GM18951 (cell line): Measurements from ENCODE around the gene KRR1.
A peak's percentile ranks its signal among the peaks of the same experiment; 100 is the strongest.
"Not testable (repeated sequence)": the region's sequence is repeated elsewhere in the genome, so short reads cannot be mapped to it uniquely, and the experiment has no call there.

ENCODE experiments used
- POLR2A ChIP-seq: IDR thresholded peaks from 4 replicates; pipeline ENCODE4 v1.6.1; 2011; ENCODE audit warnings: mild to moderate bottlenecking; ENCODE audit not compliant: insufficient read length, insufficient read depth; ENCODE audit errors: extremely low read depth
- in situ Hi-C: fragments of 300-500 bp; cut with MboI; formaldehyde crosslinking; loops from one replicate; pipeline ENCODE4 v1.12.0; 2022; ENCODE audit warnings: low sequenced_read_pairs, mixed read lengths, inconsistent platforms; ENCODE audit not compliant: unreplicated experiment

The KRR1 gene

GRCh38 chr12:75481013-75481705 lies 30.2 kb downstream of the KRR1 start:
- no peak for TF ChIP-seq POLR2A
- in situ Hi-C loops, result loop anchor here (10.0 kb wide), 1 partner anchor 146 kb away; the partner anchor contains the start of genes CAPS2 and GLIPR1L1

- peak; percentile 84 for TF ChIP-seq POLR2A
- in situ Hi-C loops, result loop anchor here (10.0 kb wide), 1 partner anchor 146 kb away; the partner anchor contains the start of genes CAPS2 and GLIPR1L1
Observed at GRCh38 chr12:75480469-75480949, 30.9 kb downstream of the KRR1 start, which contains the start of gene GLIPR1. Gene GLIPR1, plus strand, starts transcription at chr12:75480755. Its CDS starts 126 bp downstream, at chr12:75480881.

GRCh38 chr12:75479963-75480461 lies 31.4 kb downstream of the KRR1 start:
- in situ Hi-C loops, result loop anchor here (10.0 kb wide), 1 partner anchor 145 kb away; the partner anchor contains the start of genes CAPS2 and GLIPR1L1
- no peak for TF ChIP-seq POLR2A

GRCh38 chr12:75478116-75478794 lies 33.2 kb downstream of the KRR1 start:
- no peak for TF ChIP-seq POLR2A
- in situ Hi-C loops, result no loop called here

GRCh38 chr12:75477137-75477536 lies 34.3 kb downstream of the KRR1 start:
- no peak for TF ChIP-seq POLR2A
- in situ Hi-C loops, result no loop called here

- TF ChIP-seq POLR2A, result no peak
- in situ Hi-C loops, result no loop called here
Observed at GRCh38 chr12:75476071-75476470, 35.3 kb downstream of the KRR1 start.

GRCh38 chr12:75474116-75474515 lies 37.3 kb downstream of the KRR1 start:
- in situ Hi-C loops, result no loop called here

GRCh38 chr12:75471902-75472890 lies 39.2 kb downstream of the KRR1 start:
- no peak for TF ChIP-seq POLR2A
- in situ Hi-C loops, result no loop called here

More at GRCh38 chr12:75474116-75474515, 37.3 kb downstream of the KRR1 start:
- TF ChIP-seq POLR2A, result no peak

- in situ Hi-C loops, result no loop called here
- no peak for TF ChIP-seq POLR2A
Observed at GRCh38 chr12:75460204-75460603, 51.2 kb downstream of the KRR1 start.

- TF ChIP-seq POLR2A, result no peak
- in situ Hi-C loops, result no loop called here
Observed at GRCh38 chr12:75459755-75460154, 51.7 kb downstream of the KRR1 start.

- in situ Hi-C loops, result not testable (repeated sequence)
Observed at GRCh38 chr12:75457866-75458265, 53.5 kb downstream of the KRR1 start.

GRCh38 chr12:75457191-75457590 lies 54.2 kb downstream of the KRR1 start:
- in situ Hi-C loops, result no loop called here
- no peak for TF ChIP-seq POLR2A
